Measurements from ENCODE around the gene DDX17. TPM values are rescaled to one million over a fixed set of nuclear protein-coding genes. Genes with fewer than 3 reads are reported as not detected.

Gene DDX17
- total and polyA plus RNA-seq, 2 of the 8 experiments (the other 6 are each of a cell fraction or from before 2014, with no cell fraction given): 437 to 441 TPM

DNA sequence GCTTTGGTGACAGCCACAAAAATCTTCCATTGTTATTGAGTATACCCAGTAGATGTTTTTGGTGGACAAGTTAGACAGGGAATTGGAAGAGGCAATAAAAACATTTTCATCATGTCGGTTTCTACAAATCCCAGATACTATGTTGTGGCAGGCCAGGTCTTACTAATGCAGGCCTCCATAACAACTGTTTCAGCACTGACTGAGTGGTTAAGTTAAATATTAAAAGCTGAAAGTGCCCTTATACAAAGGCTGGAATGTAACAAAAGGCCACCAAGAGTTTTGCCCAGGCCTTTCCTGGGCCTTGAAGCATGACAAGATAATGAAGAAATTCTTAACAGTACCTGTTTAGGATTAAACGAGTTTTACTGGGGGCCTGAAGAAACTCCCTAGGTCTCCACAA lies 34.6 kb upstream of the DDX17 start:
- H4K20me1 ChIP-seq (replicated peaks in 1 of 2; ENCODE audit: control insufficient read depth in 1 of 2, insufficient read depth in 2 of 2, low read length in 2 of 2): no peaks in the 10 kb centered on the region
- H3K4me3 ChIP-seq (ENCODE audit: extremely low read depth in 1 of 4, insufficient read depth in 2 of 4, low read depth in 3 of 4, low read length in 4 of 4): no peak overlapping the region
- H3K4ac ChIP-seq (replicated peaks; ENCODE audit: insufficient read length, low read depth, low read length): no peak overlapping the region
- H4K5ac ChIP-seq (ENCODE audit: insufficient read length, low read depth, low read length): no peak overlapping the region
- H4K8ac ChIP-seq (ENCODE audit: extremely low read depth, insufficient read depth, low read length): no peak overlapping the region
- no peak overlapping the region for H3K23ac ChIP-seq (ENCODE audit: insufficient read length)
- H2BK5ac ChIP-seq (ENCODE audit: low read depth, low read length): no peak overlapping the region
- no peaks in the 10 kb centered on the region for H3K23me2 ChIP-seq (ENCODE audit: low read depth, low read length)
- WGBS, 2 experiments (ENCODE audit: extremely low coverage in 1 of 2, insufficient coverage in 1 of 2, insufficient read length in 1 of 2, insufficient replicate concordance in 2 of 2, low coverage in 1 of 2, low lambda C conversion rate in 2 of 2, missing lambda C conversion rate in 1 of 2): 91% methylated on average over 2 of the region's 2 CpGs; no CpG with 5 or more reads in 1 of the 2 experiments
- H2BK15ac ChIP-seq (ENCODE audit: low read length): no peak overlapping the region
- H3K9me3 ChIP-seq (ENCODE audit: insufficient read depth in 2 of 2, low read depth in 1 of 2, low read length in 1 of 2): no peaks in the 10 kb centered on the region
- no peak overlapping the region for H3K4me2 ChIP-seq (ENCODE audit: insufficient read depth in 1 of 2, low read depth in 2 of 2, low read length in 2 of 2)
- no peak overlapping the region for H2BK120ac ChIP-seq (replicated peaks; ENCODE audit: low read depth, low read length)
- ChIA-PET CTCF (ENCODE audit: partially characterized antibody) (interaction anchor here (1.0 kb wide), 1 partner anchor 17 kb away, joined by 3 read pairs; no protein-coding TSS in a partner anchor), POLR2A (ENCODE audit: partially characterized antibody) (interaction anchor here (1.7 to 3.4 kb wide), 2 partner anchors 46 to 50 kb away, joined by 5 to 10 read pairs; no protein-coding TSS in a partner anchor)
- no peak overlapping the region for H2BK20ac ChIP-seq (ENCODE audit: low read length)
- no peak overlapping the region for H3K14ac ChIP-seq (ENCODE audit: insufficient read length)
- no peak overlapping the region for H2AK5ac ChIP-seq (ENCODE audit: low read depth, low read length)
- no peak overlapping the region for H3K18ac ChIP-seq (ENCODE audit: extremely low read depth, low read length)
- H3K9ac ChIP-seq (replicated peaks in 1 of 4; ENCODE audit: extremely low read depth in 1 of 4, low read depth in 3 of 4, low read length in 3 of 4): no peak overlapping the region
- no peak overlapping the region for H2BK12ac ChIP-seq (ENCODE audit: low read depth, low read length)
- H3K27ac ChIP-seq (ENCODE audit: low read depth, low read length): no peak overlapping the region
- H3K27me3 ChIP-seq (replicated peaks in 1 of 4; ENCODE audit: control insufficient read depth in 3 of 4, extremely low read depth in 1 of 4, insufficient read depth in 3 of 4, low read length in 3 of 4): no peaks in the 10 kb centered on the region
- H2AFZ ChIP-seq (ENCODE audit: low read length): no peak overlapping the region
- DNase-seq (ENCODE audit: low read depth in 1 of 2, low spot score in 2 of 2) (no peak), FAIRE-seq (no peak)
- H3K79me1 ChIP-seq (ENCODE audit: low read depth, low read length): no peaks in the 10 kb centered on the region
- no peaks in the 10 kb centered on the region for H3K36me3 ChIP-seq (ENCODE audit: control insufficient read depth in 2 of 4, insufficient read depth in 4 of 4, low read length in 3 of 4)
- H3K56ac ChIP-seq (replicated peaks; ENCODE audit: insufficient read length, low read depth, low read length): no peak overlapping the region
- H3K4me1 ChIP-seq (replicated peaks in 1 of 4; ENCODE audit: control insufficient read depth in 3 of 4, insufficient read depth in 4 of 4, low read length in 3 of 4): 0 out of 7 replicates have a peak, but pooled peaks cover 0 to under 1% (median 0%) of the 10 kb centered on the region in 4 experiments
- no peak overlapping the region for H4K91ac ChIP-seq (replicated peaks; ENCODE audit: insufficient read length, low read length)
- TF ChIP-seq, protein P1, sequence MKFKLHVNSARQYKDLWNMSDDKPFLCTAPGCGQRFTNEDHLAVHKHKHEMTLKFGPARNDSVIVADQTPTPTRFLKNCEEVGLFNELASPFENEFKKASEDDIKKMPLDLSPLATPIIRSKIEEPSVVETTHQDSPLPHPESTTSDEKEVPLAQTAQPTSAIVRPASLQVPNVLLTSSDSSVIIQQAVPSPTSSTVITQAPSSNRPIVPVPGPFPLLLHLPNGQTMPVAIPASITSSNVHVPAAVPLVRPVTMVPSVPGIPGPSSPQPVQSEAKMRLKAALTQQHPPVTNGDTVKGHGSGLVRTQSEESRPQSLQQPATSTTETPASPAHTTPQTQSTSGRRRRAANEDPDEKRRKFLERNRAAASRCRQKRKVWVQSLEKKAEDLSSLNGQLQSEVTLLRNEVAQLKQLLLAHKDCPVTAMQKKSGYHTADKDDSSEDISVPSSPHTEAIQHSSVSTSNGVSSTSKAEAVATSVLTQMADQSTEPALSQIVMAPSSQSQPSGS (IDR thresholded peaks at IDR 0.05; ENCODE audit: low read length): no peak
- no peaks in the 10 kb centered on the region for H3K79me2 ChIP-seq (ENCODE audit: control insufficient read depth in 1 of 2, insufficient read depth in 2 of 2, low read length in 2 of 2)
